ENCODE data around the gene DTX3. TPM values are rescaled to one million over a fixed set of nuclear protein-coding genes. Genes with fewer than 3 reads are reported as not detected.

The DTX3 gene
- total and polyA plus RNA-seq, 2 experiments from 2014 or later: 22.8 to 46.6 TPM

GRCh38 chr12:57630891-57631433 is 26.3 kb downstream of the DTX3 start:
- ATAC-seq (no peak), DNase-seq (ENCODE audit: low spot score) (no peak)
- peaks cover 24% of the 10 kb centered on the region for H3K4me1 ChIP-seq (ENCODE audit: insufficient read depth)
- Mint-ChIP-seq H3K4me1 (peaks cover 29% of the 10 kb centered on the region), H3K27me3 (ENCODE audit: insufficient read depth, low read depth, poor library complexity) (peaks cover 76% of the 10 kb centered on the region), H3K27ac (no peak overlapping the region), H3K4me3 (peak overlapping the region; percentile 73), H3K9me3 (no peaks in the 10 kb centered on the region), H3K36me3 (ENCODE audit: low read depth) (no peaks in the 10 kb centered on the region)
- H3K79me2 ChIP-seq (replicated peaks; ENCODE audit: insufficient read depth): no peaks in the 10 kb centered on the region
- peak overlapping the region; percentile 96 for H3K4me2 ChIP-seq
- H3K27ac ChIP-seq (ENCODE audit: low read depth): no peak overlapping the region
- H3F3A ChIP-seq (replicated peaks; ENCODE audit: low read depth): peaks cover 12% of the 10 kb centered on the region; the same call in 1 of the 2 replicates
- H3K36me3 ChIP-seq (ENCODE audit: insufficient read depth): no peaks in the 10 kb centered on the region
- no peak overlapping the region for H2AFZ ChIP-seq
- no peak for TF ChIP-seq ZNF331 (CRISPR knock-in tag; IDR thresholded peaks at IDR 0.05; ENCODE audit: low read depth)
- TF ChIP-seq EZH2phosphoT487 (IDR thresholded peaks at IDR 0.05; ENCODE audit: unreplicated experiment): no peak
- TF ChIP-seq CREB1 (CRISPR knock-in tag; IDR thresholded peaks at IDR 0.05; ENCODE audit: low read depth): no peak
- TF ChIP-seq NANOG (IDR thresholded peaks at IDR 0.05; ENCODE audit: borderline replicate concordance): no peak
- TF ChIP-seq EZH2 (IDR thresholded peaks at IDR 0.05; ENCODE audit: low read depth, unreplicated experiment): no peak
- no peak for TF ChIP-seq JUNB (IDR thresholded peaks at IDR 0.05; ENCODE audit: unreplicated experiment)
- no peak for TF ChIP-seq STAT1 (IDR thresholded peaks at IDR 0.05; ENCODE audit: unreplicated experiment)
- TF ChIP-seq ZNF462 (CRISPR knock-in tag; IDR thresholded peaks at IDR 0.05): no peak
- no peak for TF ChIP-seq POLR2AphosphoS5 (IDR thresholded peaks at IDR 0.05; ENCODE audit: low read depth)
- H4K20me1 ChIP-seq (replicated peaks; ENCODE audit: insufficient read depth): peaks cover 22% of the 10 kb centered on the region
- H3K4me3 ChIP-seq: peak overlapping the region; percentile 74; the same call in 1 of the 2 replicates
- peaks cover 100% of the 10 kb centered on the region for H3K27me3 ChIP-seq (ENCODE audit: insufficient read depth)
- no peaks in the 10 kb centered on the region for H3K9me2 ChIP-seq (ENCODE audit: insufficient read depth)

Data from GM23338 (cell line).